Aorta (tissue), 5 donors: ENCODE data around the gene DHPS. TPM values are rescaled to one million over a fixed set of nuclear protein-coding genes. Genes with fewer than 3 reads are reported as not detected.
"Not testable (repeated sequence)": the region's sequence is repeated elsewhere in the genome, so short reads cannot be mapped to it uniquely, and the experiment has no call there.

Experiments used
- ATAC-seq: fragments of 200-7000 bp; cut with Tn5 transposase; one replicate; pipeline ENCODE4 v1.9.1; 2022; ENCODE audit warnings: moderate library complexity; ENCODE audit not compliant: low FRiP score
- DNase-seq, 2 donors: peaks; one replicate each; pipeline ENCODE4 v3.0.0-alpha.2; 2020
- H3K27ac ChIP-seq, 2 donors: one replicate each; pipeline ENCODE4 v1.5.1; 2013; ENCODE audit warnings: low read length in 2 of 2, mild to moderate bottlenecking in 2 of 2, moderate library complexity in 2 of 2, control low read depth in 1 of 2, inconsistent platforms in 1 of 2, low read depth in 1 of 2
- H3K27me3 ChIP-seq, 2 donors: one replicate each; pipeline ENCODE4 v1.6.1; 2013; ENCODE audit warnings: control low read depth in 1 of 2, low read length in 1 of 2, mild to moderate bottlenecking in 1 of 2, moderate library complexity in 1 of 2; ENCODE audit not compliant: insufficient read depth in 2 of 2, control insufficient read depth in 1 of 2
- H3K36me3 ChIP-seq, 2 donors: one replicate each; pipeline ENCODE4 v1.6.1; 2013; ENCODE audit warnings: control low read depth in 1 of 2, low read length in 1 of 2, mild to moderate bottlenecking in 1 of 2; ENCODE audit not compliant: insufficient read depth in 2 of 2, control insufficient read depth in 1 of 2
- H3K4me1 ChIP-seq, 2 donors: one replicate each; pipeline ENCODE4 v1.6.1; 2013; ENCODE audit warnings: low read length in 2 of 2, control low read depth in 1 of 2, mild to moderate bottlenecking in 1 of 2, moderate library complexity in 1 of 2; ENCODE audit not compliant: insufficient read depth in 2 of 2, control insufficient read depth in 1 of 2
- H3K4me3 ChIP-seq, 2 donors: one replicate each; pipeline ENCODE4 v1.5.1; 2013; ENCODE audit warnings: low read length in 2 of 2, control low read depth in 1 of 2, mild to moderate bottlenecking in 1 of 2
- H3K9me3 ChIP-seq: one replicate; pipeline ENCODE4 v1.6.1; 2013; ENCODE audit warnings: mild to moderate bottlenecking, low read length; ENCODE audit not compliant: control insufficient read depth
- WGBS, 2 donors: extraction: QIAGEN DNeasy Blood & Tissue Kit; methylation state at CpG; one replicate each; pipeline ENCODE4 v1.1.7; 2013; 5-methylcytosine and 5-hydroxymethylcytosine counted together
- intact Hi-C, 2 donors: fragments of 100-400 bp; cut with DNase I; formaldehyde crosslinking; loops; one replicate each; pipeline versions ENCODE4 v1.14.2 to v1.15.0; 2022
- long read RNA-seq, 2 donors: library from polyadenylated mRNA; unstranded; transcript quantifications; one replicate each; pipeline ENCODE4 v2.0.0, GENCODE V29; 2020 to 2021
- polyA plus RNA-seq, 2 donors: library from polyadenylated mRNA; stranded (reverse); fragments of 200-250 nt; gene quantifications; one replicate each; pipeline ENCODE4 v1.2.3, GENCODE V29; 2013
- total RNA-seq, 2 donors: library from RNA; stranded (reverse); fragmentation: NEBNext Ultra II Directional; extraction: Animal tissue kit (Norgen Biotek cat#: 25700); gene quantifications; one replicate each; pipeline ENCODE4 v1.2.1, GENCODE V29; 2021
- donor health status: healthy with polysubstance abuse.
- donor health status: Bipolar disorder and iron deficiency.
- donor health status: DM: no; HTN: no; CAD: no.
- donor health status: DM: no; HTN: no; CAD: no.
- donor health status: DM: yes; HTN: yes; CAD: no.

DHPS gene
- total RNA-seq: 10 to 100 TPM; 50.1 to 74.0 TPM
- polyA plus RNA-seq: 10 to 100 TPM; 42.7 to 94.8 TPM
- long read RNA-seq, donor 1, transcript DHPS-221 (8 exons, 1,176 nt): minor isoform, 6 of 166 reads
- long read RNA-seq, donor 1, transcript DHPS-201 (9 exons, 1,363 nt): major isoform, 128 of 166 reads
- long read RNA-seq, donor 1, partial matches to known transcripts: 0 of 166 reads
- long read RNA-seq, donor 1, other reads (novel, unspliced or antisense): 30 of 166 reads
- long read RNA-seq, donor 2, transcript DHPS-201 (9 exons, 1,363 nt): major isoform, 18 of 23 reads
- long read RNA-seq, donor 2, partial matches to known transcripts: 1 of 23 reads
- long read RNA-seq, donor 2, other reads (novel, unspliced or antisense): 1 of 23 reads

GRCh38 chr19:12681074-12681987, at the start of gene DHPS:
TSS of gene DHPS (minus strand) at chr19:12681880. CDS start at chr19:12681766, 114 bp downstream.
- ATAC-seq (peak; percentile 96), DNase-seq (peak; percentile 94 to 95)
- H3K9me3 ChIP-seq: no peaks in the 10 kb centered on the region
- H3K27ac ChIP-seq: peak within 1 kb of the TSS; percentile 53 to 84
- intact Hi-C loops: loop anchor here (2.0 to 5.0 kb wide), 2 partner anchors 41 to 126 kb away; partner anchors contain the start of genes RNASEH2A (in 1 of the 2) and TNPO2 (in 1 of the 2)
- H3K4me1 ChIP-seq: no peaks in the 10 kb centered on the region
- H3K27me3 ChIP-seq: no peaks in the 10 kb centered on the region
- no peaks in the 10 kb centered on the region for H3K36me3 ChIP-seq
- H3K4me3 ChIP-seq: peak within 1 kb of the TSS; percentile 83 to 96
- 0% methylated on average over 68 of the region's 68 CpGs for WGBS, 2 donors

DNA sequence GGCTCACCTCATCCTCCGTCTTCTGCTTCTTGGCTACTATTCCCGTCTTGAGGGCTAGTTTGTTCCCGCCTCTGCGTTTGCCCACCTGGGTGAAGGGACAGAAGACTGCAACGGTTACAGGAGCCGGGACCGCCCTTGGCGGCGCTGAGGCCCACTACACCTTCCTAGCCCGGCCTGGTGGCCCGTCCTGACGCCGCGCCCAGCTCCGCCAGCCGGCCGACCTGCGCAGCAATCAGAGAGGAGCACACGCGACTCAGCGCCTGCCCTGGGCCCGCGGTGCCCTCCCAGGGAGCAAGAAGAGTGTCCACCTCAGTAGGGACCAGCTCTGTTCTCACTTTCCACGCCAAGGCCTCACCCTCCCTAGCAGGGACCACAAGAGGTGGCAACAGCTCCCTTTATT, 49.7 kb upstream of the DHPS start:
- no peak for DNase-seq
- intact Hi-C loops: no loop called here
- no peaks in the 10 kb centered on the region for H3K9me3 ChIP-seq
- H3K36me3 ChIP-seq: no peaks in the 10 kb centered on the region
- no peaks in the 10 kb centered on the region for H3K27me3 ChIP-seq
- H3K4me3 ChIP-seq: no peak overlapping the region
- H3K27ac ChIP-seq: no peak overlapping the region
- 89 to 91% methylated on average over 24 of the region's 24 CpGs for WGBS, 2 donors
- peaks cover 0 to 2% of the 10 kb centered on the region in 2 donors for H3K4me1 ChIP-seq
- no peak for ATAC-seq

DNA sequence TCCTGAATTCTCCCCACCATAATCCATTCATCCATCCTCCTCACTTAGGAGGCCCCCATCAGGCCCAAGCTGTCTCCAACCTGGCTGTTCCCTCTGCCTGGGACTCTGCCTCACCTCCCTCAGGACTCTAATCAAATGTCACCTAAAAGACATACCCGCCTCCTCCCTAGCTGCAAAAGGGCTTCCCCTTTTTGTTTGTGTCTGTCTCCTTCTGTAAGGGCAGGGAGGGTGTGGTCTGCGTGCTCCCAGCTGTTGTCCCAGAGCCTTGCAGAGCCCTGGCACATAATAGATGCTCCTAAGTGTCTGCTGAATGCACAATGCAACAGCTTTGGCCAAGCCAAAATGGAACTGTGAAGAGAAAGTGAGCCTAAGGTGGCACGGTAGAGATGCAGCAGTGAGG, 48.4 kb upstream of the DHPS start:
- no peaks in the 10 kb centered on the region for H3K9me3 ChIP-seq
- peaks cover 0 to 2% of the 10 kb centered on the region in 2 donors for H3K4me1 ChIP-seq
- ATAC-seq: no peak
- no peak overlapping the region for H3K4me3 ChIP-seq
- H3K27ac ChIP-seq: no peak overlapping the region
- DNase-seq: no peak
- intact Hi-C loops: no loop called here
- 81 to 88% methylated on average over 3 of the region's 3 CpGs for WGBS, 2 donors
- no peaks in the 10 kb centered on the region for H3K36me3 ChIP-seq
- H3K27me3 ChIP-seq: no peaks in the 10 kb centered on the region

GRCh38 chr19:12727745-12728433, 46.2 kb upstream of the DHPS start:
- no peak overlapping the region for H3K4me3 ChIP-seq
- ATAC-seq: no peak

DNA sequence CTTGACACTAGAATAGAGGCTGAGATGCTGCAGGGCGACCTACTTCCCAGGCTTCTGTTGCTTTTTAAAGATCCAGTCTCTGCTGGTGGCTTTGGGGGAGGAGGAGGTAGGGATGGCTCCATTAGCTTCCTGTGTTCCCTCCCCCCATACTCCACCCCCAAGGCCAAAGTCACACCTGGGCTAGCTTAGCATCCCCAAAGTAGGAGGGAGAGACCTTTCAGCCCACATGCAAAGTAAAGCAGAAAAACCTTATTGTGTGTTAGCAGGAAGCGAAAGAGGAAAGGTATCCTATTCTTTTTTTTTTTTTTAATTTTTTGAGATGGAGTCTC, 45.3 kb upstream of the DHPS start:
- H3K9me3 ChIP-seq: no peaks in the 10 kb centered on the region
- intact Hi-C loops: no loop called here
- H3K27me3 ChIP-seq: no peaks in the 10 kb centered on the region
- H3K36me3 ChIP-seq: no peaks in the 10 kb centered on the region
- no peak for DNase-seq
- peaks cover 0 to 2% of the 10 kb centered on the region in 2 donors for H3K4me1 ChIP-seq
- 92 to 100% methylated on average over 2 of the region's 2 CpGs for WGBS, 2 donors
- no peak overlapping the region for H3K4me3 ChIP-seq
- ATAC-seq: no peak
- H3K27ac ChIP-seq: no peak overlapping the region

More at GRCh38 chr19:12727745-12728433, 46.2 kb upstream of the DHPS start:
- peaks cover 0 to 2% of the 10 kb centered on the region in 2 donors for H3K4me1 ChIP-seq
- no peaks in the 10 kb centered on the region for H3K9me3 ChIP-seq
- 96% methylated on average over 9 of the region's 9 CpGs for WGBS, 2 donors
- no peaks in the 10 kb centered on the region for H3K27me3 ChIP-seq
- intact Hi-C loops: no loop called here
- H3K36me3 ChIP-seq: no peaks in the 10 kb centered on the region
- DNase-seq: no peak
- no peak overlapping the region for H3K27ac ChIP-seq

GRCh38 chr19:12725612-12726011, 43.9 kb upstream of the DHPS start:
- H3K9me3 ChIP-seq, H3K4me1 ChIP-seq, H3K36me3 ChIP-seq, H3K27ac ChIP-seq, intact Hi-C loops, H3K27me3 ChIP-seq, H3K4me3 ChIP-seq, DNase-seq, ATAC-seq: not testable (repeated sequence)
- 91 to 94% methylated on average over 10 of the region's 10 CpGs for WGBS, 2 donors

DNA sequence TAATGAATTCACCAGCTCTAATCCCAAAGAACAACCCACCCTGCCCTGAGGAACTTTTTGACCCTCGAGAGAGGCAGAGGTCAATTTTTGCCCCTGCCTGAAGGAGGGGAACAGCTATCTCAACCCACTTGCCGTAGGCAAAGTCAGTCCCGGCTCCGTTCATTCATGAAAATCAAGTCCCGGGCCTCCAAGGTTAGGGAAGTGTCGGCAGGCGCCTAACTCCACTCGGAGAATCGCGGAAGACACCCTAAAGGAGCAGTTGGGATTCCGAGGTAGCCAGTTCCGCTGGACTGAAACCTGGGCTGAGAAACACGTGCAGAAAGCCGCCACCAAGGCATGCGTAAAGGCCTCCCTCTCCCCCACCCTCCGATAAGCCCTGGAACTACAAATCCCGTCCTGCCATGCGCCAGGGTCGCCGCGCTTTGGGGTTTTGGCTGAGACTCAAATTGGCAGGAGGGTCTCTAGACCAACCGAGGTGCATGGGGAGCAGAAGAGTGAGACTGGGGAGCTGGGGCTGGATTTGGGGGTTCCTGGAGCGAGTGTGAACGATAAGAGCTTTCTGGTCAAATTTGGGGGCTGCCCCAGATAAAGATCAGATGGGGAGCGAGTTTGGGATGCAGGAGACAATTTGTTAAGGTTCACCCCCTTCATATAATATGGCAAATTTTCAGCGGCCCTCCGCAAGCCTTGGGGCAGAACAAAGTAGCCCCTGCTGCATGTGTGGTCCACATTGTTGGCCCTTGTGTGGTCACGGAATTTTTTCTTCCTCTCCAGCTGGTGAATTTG, 42.2 kb upstream of the DHPS start, which contains the start of gene TNPO2:
TNPO2 (minus strand) TSS at position 292 of the 786 bp plus-strand sequence. CDS start 2,955 bp downstream, outside the sequence.
- H3K27ac ChIP-seq: peak within 1 kb of the TSS in 1 of 2 donors; percentile 70
- no peaks in the 10 kb centered on the region for H3K27me3 ChIP-seq
- H3K4me3 ChIP-seq: peak within 1 kb of the TSS; percentile 17 to 64
- no peaks in the 10 kb centered on the region for H3K36me3 ChIP-seq
- no peaks in the 10 kb centered on the region for H3K9me3 ChIP-seq
- intact Hi-C loops: loop anchor here (2.0 to 5.0 kb wide), 2 partner anchors 43 to 73 kb away; partner anchors contain the start of gene DHPS (in 1 of the 2)
- no peaks in the 10 kb centered on the region for H3K4me1 ChIP-seq
- ATAC-seq (peak; percentile 47), DNase-seq (peak in 1 of 2 donors; percentile 84)
- 3% methylated on average over 28 of the region's 28 CpGs for WGBS, 2 donors

DNA sequence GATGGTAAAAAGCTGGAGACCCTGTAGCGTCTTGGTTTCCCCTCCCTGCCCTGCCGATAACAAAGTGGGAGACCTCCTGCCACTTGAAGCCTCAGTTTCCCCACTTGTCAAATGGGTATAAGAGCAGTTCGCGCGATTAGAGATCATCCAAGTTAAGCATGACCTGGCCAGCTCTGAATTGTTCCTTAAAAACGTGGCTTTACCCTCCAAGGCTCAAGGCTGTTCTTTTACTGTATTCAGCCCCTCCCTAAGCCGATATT, 41.6 kb upstream of the DHPS start:
- 1 to 2% methylated on average over 7 of the region's 7 CpGs for WGBS, 2 donors
- ATAC-seq (no peak), DNase-seq (no peak)
- intact Hi-C loops: loop anchor here (2.0 to 5.0 kb wide), 2 partner anchors 43 to 74 kb away; partner anchors contain the start of gene DHPS (in 1 of the 2)
- H3K27ac ChIP-seq: peak overlapping the region in 1 of 2 donors; percentile 70
- no peaks in the 10 kb centered on the region for H3K4me1 ChIP-seq
- peak overlapping the region; percentile 17 to 64 for H3K4me3 ChIP-seq
- H3K9me3 ChIP-seq: no peaks in the 10 kb centered on the region
- H3K36me3 ChIP-seq: peaks cover 0 to 2% of the 10 kb centered on the region in 2 donors
- H3K27me3 ChIP-seq: no peaks in the 10 kb centered on the region
